Right cardiac atrium (tissue), 5 donors: ENCODE results near the gene NFYB. TPM values are rescaled to one million over a fixed set of nuclear protein-coding genes. Genes with fewer than 3 reads are reported as not detected.

ENCODE experiments used
- ATAC-seq, 2 donors: fragments of 200-7000 bp; cut with Tn5 transposase; one replicate each; pipeline versions ENCODE4 v1.8.0 to v1.9.1; 2020; ENCODE audit warnings: moderate library complexity in 2 of 2, mild to moderate bottlenecking in 1 of 2
- DNase-seq, 3 donors: peaks; one replicate each; pipeline ENCODE4 v3.0.0-alpha.2; 2020
- H3K27ac ChIP-seq: one replicate; pipeline ENCODE4 v1.5.1; 2013; ENCODE audit warnings: mild to moderate bottlenecking, low read length, control low read depth, moderate library complexity
- H3K27me3 ChIP-seq: one replicate; pipeline ENCODE4 v1.6.1; 2013; ENCODE audit not compliant: control insufficient read depth, insufficient read depth
- H3K4me1 ChIP-seq: one replicate; pipeline ENCODE4 v1.6.1; 2013; ENCODE audit warnings: low read length; ENCODE audit not compliant: control insufficient read depth, insufficient read depth
- H3K4me3 ChIP-seq: one replicate; pipeline ENCODE4 v1.5.1; 2013; ENCODE audit warnings: low read length, control low read depth
- H3K9me3 ChIP-seq: one replicate; pipeline ENCODE4 v1.6.1; 2013; ENCODE audit warnings: low read length; ENCODE audit not compliant: control insufficient read depth
- WGBS: extraction: QIAGEN DNeasy Blood & Tissue Kit; methylation state at CpG from one replicate; pipeline ENCODE4 v1.1.7; 2013; 5-methylcytosine and 5-hydroxymethylcytosine counted together
- intact Hi-C, 4 donors: fragments of 100-400 bp; cut with DNase I; formaldehyde crosslinking; loops; one replicate each; pipeline versions ENCODE4 v1.11.0 to v1.14.0; 2022 to 2023
- polyA plus RNA-seq: library from polyadenylated mRNA; stranded (reverse); fragments of 200-250 nt; gene quantifications from one replicate; pipeline ENCODE4 v1.2.3, GENCODE V29; 2013
- total RNA-seq, 4 donors: library from RNA; stranded (reverse); fragmentation: NEBNext Ultra II Directional; extraction: Animal tissue kit (Norgen Biotek cat#: 25700); gene quantifications; one replicate each; pipeline ENCODE4 v1.2.1, GENCODE V29; 2021
- donor health status: healthy with polysubstance abuse.
- donor health status: DM: no; HTN: yes; CAD: no.
- donor health status: DM: no; HTN: no; CAD: no.
- donor health status: DM: no; HTN: yes; CAD: no; lungs with severe emphysema.
- donor health status: DM: yes; HTN: yes; CAD: no.

NFYB gene
- total and polyA plus RNA-seq, 5 donors: 36.6 to 57.9 (median 42.6) TPM

DNA sequence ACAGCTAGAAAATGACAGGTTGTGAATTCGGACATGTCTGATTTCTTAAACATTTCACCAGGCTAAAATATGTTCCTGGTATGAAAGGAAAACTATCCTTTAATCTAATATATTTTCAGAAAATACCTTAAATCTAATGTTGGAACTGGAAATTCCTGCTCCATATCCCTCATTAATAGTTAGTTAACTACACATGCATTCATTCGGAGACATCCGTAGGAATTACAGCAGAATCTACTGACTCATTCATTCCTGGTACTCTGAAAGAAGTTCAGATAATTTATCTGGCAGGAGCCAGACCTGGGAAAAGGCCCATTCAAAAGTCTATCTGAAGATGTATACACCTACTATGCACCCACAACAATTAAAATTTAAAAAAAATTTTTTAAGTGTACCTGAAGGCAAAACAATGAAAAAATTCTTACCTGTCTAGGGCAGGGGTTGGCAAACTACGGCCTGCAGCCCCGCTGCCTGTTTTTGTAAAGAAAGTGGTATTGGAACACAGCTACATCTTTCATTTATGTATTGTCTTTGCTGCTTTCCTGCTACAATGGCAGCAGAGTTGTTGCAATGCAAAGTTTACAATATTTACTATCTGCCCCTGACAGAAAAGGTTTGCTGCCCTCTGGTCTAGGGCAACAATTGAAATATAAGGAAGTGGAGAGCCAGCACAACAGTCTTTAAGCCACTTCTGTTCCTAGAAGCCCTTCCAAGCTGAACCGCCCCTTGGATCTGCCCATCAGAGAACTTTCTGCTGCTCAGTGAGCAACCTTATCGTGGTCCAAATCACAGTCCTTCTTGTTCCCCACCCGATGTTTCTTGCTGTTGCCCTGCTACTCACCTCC lies 17.9 kb upstream of the NFYB start:
- no peak for DNase-seq
- intact Hi-C loops: no loop called here
- no peaks in the 10 kb centered on the region for H3K27me3 ChIP-seq
- H3K9me3 ChIP-seq: no peaks in the 10 kb centered on the region
- H3K4me3 ChIP-seq: no peak overlapping the region
- no peak overlapping the region for H3K27ac ChIP-seq
- no peak for ATAC-seq
- H3K4me1 ChIP-seq: no peaks in the 10 kb centered on the region
- 91% methylated on average over 8 of the region's 8 CpGs for WGBS

DNA sequence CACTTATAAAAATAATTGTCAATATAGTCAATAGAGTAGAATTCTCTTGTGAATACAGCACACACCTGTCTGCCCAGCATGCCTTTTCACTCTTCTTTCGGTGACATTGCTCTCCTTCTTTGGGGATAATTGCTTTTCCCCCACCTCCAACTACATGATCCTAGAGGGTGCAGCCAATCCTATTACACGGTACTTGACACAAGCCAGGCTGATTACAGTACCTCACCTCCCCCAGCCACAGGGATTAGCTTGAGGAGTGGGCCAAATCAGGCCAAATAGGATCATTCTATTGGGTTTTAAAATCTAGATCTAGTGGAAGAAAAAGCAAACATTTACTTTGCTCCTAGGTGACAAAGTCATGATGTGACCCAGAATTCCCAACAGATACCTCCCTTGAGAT lies 16.8 kb upstream of the NFYB start:
- Histone ChIP-seq H3K27ac (no peak overlapping the region), H3K9me3 (no peaks in the 10 kb centered on the region), H3K4me1 (no peaks in the 10 kb centered on the region), H3K4me3 (no peak overlapping the region), H3K27me3 (no peaks in the 10 kb centered on the region)
- 79% methylated on average over 2 of the region's 2 CpGs for WGBS
- intact Hi-C loops: no loop called here
- DNase-seq (no peak), ATAC-seq (no peak)

DNA sequence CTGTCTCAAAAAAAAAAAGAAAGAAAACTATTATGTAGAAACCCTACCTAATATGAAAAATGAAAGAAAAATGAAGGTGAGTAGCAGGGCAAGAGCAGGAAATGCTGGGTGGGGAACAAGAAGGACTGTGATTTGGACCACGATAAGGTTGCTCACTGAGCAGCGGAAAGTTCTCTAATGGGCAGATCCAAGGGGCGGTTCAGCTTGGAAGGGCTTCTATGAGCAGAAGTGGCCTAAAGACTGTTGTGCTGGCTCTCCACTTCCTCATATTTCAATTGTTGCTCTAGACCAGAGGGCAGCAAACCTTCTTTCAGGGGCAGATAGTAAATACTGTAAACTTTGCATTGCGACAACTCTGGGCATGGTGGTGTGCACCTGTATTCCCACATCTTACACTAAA lies 16.3 kb upstream of the NFYB start:
- intact Hi-C loops: no loop called here
- Histone ChIP-seq H3K9me3 (no peaks in the 10 kb centered on the region), H3K4me3 (no peak overlapping the region), H3K27ac (no peak overlapping the region), H3K27me3 (no peaks in the 10 kb centered on the region), H3K4me1 (no peaks in the 10 kb centered on the region)
- WGBS: 63% methylated on average over 4 of the region's 4 CpGs
- ATAC-seq (peak in 1 of 2 donors; percentile 31), DNase-seq (no peak)

DNA sequence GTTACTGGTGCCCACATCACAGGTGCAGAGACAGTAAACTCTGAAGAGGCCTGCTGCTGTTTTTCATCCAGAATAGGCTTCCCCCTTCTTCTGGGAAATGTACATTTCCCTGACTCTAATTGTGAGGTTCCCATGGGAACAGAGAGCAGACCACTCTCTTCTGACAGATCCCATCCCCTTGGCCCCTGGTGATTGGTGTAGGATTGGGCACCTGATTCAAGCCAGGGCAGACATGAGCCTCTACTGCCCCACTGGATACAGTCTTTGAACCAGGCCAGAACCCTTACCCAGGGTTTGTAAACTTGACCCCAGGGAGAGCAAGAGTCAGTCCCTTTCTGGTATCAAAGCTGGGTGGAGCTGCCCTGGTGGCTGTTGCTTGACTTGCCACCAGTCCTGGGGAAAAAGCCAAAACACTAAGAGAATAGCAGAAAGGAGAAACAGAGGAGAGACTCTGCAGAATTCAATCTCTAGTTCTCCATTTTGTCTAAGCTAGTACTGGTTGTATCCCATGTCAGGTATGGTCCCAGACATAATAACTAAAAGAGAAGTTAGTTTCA lies 14.8 kb upstream of the NFYB start:
- DNase-seq: no peak

DNA sequence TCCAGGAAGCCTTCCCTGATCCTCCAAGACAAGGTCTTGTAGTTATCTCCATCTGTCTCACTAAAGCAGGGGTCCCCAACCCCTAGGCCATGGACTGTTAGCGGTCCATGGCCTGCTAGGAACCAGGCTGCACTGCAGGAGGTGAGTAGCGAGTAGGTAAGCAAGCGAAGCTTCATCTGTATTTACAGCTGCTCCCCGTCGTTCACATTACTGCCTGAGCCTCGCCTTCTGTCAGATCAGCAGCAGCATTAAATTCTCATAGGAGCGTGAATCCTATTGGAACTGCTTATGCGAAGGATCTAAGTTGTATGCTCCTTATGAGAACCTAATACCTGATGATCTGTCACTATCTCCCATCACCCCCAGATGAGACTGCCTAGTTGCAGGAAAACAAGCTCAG lies 12.4 kb upstream of the NFYB start:
- intact Hi-C loops: no loop called here
- ATAC-seq (no peak), DNase-seq (no peak)
- no peaks in the 10 kb centered on the region for H3K4me1 ChIP-seq
- H3K27ac ChIP-seq: no peak overlapping the region
- H3K9me3 ChIP-seq: no peaks in the 10 kb centered on the region
- H3K27me3 ChIP-seq: no peaks in the 10 kb centered on the region
- 88% methylated on average over 8 of the region's 8 CpGs for WGBS
- no peak overlapping the region for H3K4me3 ChIP-seq

More for the DNA sequence above, 14.8 kb upstream of the NFYB start:
- no peak overlapping the region for H3K27ac ChIP-seq
- H3K4me1 ChIP-seq: no peaks in the 10 kb centered on the region
- no peak for ATAC-seq
- H3K4me3 ChIP-seq: no peak overlapping the region
- H3K9me3 ChIP-seq: no peaks in the 10 kb centered on the region
- intact Hi-C loops: no loop called here
- no peaks in the 10 kb centered on the region for H3K27me3 ChIP-seq

DNA sequence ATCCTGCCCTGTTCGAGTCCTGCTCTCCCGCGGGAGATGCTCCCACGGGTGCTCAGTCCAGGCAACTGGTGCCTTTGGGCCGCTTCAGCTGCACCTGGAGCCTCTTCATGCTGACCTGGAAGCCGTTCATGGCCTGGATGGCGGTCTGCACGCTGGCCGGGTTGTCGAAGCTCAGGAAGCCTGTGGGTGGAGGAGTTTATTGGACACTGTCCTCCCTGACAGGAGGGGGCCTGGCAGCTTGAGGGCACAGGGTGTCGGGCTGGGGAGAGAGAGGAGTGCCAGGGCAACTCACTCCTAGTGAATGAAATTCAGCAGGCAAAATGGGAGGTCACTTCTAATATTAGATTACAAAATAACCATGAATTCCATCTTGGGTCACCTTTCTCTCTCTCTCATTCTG lies 9.3 kb upstream of the NFYB start:
- Histone ChIP-seq H3K9me3 (no peaks in the 10 kb centered on the region), H3K4me3 (no peak overlapping the region), H3K27me3 (no peaks in the 10 kb centered on the region), H3K4me1 (no peaks in the 10 kb centered on the region), H3K27ac (no peak overlapping the region)
- DNase-seq: peak in 1 of 3 donors; percentile 49
- 71% methylated on average over 11 of the region's 11 CpGs for WGBS
- intact Hi-C loops: no loop called here
- peak; percentile 45 to 56 for ATAC-seq

DNA sequence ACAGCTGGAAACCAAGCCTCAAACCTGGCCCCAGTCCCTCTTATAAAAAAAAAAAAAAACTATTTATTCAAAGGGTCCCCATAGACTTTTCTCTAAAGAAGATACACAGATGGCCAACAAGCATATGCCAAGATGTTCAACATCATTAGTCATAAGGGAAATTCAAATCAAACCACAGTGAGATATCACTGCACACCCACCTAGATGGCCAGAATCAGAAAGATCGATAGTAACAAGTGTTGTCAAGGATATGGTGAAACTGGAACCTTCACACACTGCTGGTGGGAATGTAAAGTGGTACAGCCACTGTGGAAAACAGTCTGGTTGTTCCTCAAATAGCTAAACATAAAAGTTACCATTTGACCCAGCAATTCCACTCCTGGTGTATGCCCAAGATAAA lies 5.9 kb upstream of the NFYB start:
- intact Hi-C loops: no loop called here
- ATAC-seq: no peak
- H3K4me1 ChIP-seq: no peaks in the 10 kb centered on the region
- DNase-seq: no peak
- no peaks in the 10 kb centered on the region for H3K27me3 ChIP-seq
- no peaks in the 10 kb centered on the region for H3K9me3 ChIP-seq
- 91% methylated on average over 1 of the region's 1 CpG for WGBS
- no peak overlapping the region for H3K27ac ChIP-seq
- no peak overlapping the region for H3K4me3 ChIP-seq

DNA sequence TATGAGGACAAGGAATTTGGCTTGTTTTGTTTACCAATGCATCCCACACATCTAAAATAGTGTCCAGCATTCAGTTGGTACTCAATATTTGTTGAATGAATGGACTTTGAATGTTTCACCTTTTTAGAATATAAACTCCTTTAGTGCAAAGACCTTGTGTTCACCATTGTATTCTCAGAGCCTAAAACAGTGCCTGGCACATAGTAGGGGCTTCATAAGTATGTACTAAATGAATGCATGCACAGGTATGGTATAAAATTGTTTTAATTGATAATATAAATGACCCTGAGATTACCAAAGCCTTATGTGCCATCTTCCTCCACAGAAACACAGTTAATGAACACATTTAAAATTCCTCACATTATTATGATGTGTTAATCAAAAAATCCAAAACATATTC lies 5.0 kb upstream of the NFYB start:
- Histone ChIP-seq H3K4me3 (no peak overlapping the region), H3K4me1 (no peaks in the 10 kb centered on the region), H3K27me3 (no peaks in the 10 kb centered on the region), H3K9me3 (no peaks in the 10 kb centered on the region), H3K27ac (no peak overlapping the region)
- DNase-seq (no peak), ATAC-seq (no peak)
- intact Hi-C loops: no loop called here

DNA sequence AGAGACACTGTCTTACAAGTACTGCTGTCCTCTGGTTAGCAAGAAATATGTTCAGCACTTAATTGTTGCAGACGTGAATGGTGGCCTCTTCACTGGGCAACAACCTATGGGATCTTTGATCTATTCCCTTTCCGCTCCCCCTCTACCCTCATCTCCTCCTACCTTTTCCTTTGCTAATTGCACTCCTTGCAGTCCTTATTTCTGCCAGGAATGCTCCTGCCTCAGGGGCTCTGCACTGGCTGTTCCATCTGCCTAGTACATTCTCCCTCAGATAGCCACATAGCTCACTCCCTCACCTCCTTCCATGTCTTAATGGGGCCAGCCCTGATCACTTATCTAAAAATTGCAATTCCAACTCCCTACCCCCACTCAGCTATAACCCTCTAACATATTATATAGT lies 4.5 kb upstream of the NFYB start:
- Histone ChIP-seq H3K27me3 (no peaks in the 10 kb centered on the region), H3K9me3 (no peaks in the 10 kb centered on the region), H3K4me3 (no peak overlapping the region), H3K27ac (no peak overlapping the region), H3K4me1 (no peaks in the 10 kb centered on the region)
- no peak for ATAC-seq
- DNase-seq: no peak
- 86% methylated on average over 2 of the region's 2 CpGs for WGBS
- intact Hi-C loops: no loop called here

DNA sequence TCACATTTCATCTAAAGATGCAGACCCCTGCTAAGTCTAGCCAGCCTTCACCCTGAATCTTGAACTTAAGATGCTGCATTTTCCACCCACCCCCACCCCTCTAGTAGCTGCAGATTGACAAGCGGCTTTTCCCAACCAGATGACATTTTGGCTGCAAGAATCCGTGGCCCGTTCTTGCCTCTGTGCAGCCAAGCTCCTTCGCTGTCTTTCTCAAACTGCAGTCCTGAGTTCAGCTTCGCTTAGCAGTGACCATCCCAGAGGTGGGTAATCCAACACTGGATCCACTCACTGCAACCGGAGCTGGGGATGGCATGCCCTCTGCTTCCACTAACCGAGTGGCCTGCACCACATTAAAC lies 765 bp upstream of the NFYB start:
- no peaks in the 10 kb centered on the region for H3K9me3 ChIP-seq
- peak overlapping the region; percentile 96 for H3K27ac ChIP-seq
- peak overlapping the region; percentile 56 for H3K4me3 ChIP-seq
- intact Hi-C loops: no loop called here
- ATAC-seq (peak; percentile 17 to 28), DNase-seq (peak in 2 of 3 donors; percentile 22 to 62)
- H3K4me1 ChIP-seq: peaks cover 5% of the 10 kb centered on the region
- 56% methylated on average over 7 of the region's 7 CpGs for WGBS
- H3K27me3 ChIP-seq: no peaks in the 10 kb centered on the region

DNA sequence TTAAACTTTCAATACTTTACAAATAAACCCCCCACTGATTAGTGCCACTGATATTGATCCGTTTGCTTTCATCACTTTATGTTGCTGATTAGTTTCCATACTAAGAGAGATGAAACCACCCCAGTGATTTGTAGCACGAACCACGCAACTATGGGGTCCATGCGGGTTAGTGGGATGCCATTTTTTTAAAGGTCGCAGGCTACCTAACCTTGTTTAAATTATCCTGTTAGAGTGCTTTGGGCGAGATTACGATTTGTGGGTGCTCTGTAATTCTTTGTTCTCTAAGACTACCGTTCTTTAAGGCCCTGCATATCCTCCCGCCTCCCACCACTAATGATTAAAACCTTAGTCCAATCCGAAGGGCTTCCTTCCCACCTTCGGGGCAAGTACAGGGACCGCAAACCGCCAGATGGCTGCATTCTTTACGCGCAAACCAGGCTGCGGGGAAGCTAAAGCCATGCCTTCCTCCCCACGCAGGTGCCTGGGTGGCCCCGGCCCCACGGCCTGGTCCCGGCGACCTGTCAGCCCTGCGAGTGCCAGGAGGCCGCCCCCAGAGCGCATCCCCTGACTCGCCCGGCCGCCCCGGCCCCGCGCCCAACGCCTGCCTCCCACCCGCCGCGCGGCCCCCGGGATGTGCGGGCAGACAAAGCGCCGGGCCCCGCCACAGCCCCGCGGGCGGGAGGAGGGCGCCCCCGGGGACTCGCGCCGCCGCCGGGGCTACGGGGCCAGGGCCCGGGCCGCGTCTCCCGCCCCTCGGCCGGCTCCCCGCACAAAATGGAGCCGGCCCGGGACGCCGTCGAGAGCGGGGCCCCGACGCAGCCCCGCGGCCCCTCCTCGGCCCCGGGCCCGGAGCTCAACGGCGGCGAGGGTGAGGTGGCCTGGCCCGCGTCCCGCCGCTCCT lies 759 bp downstream of the NFYB start:
- H3K4me3 ChIP-seq: peak overlapping the region; percentile 98
- DNase-seq: peak; percentile 36 to 79 (median 78)
- under 1% methylated on average over 77 of the region's 78 CpGs for WGBS
- ATAC-seq: peak; percentile 9 to 12
- H3K4me1 ChIP-seq: peaks cover 9% of the 10 kb centered on the region
- intact Hi-C loops: no loop called here
- H3K9me3 ChIP-seq: no peaks in the 10 kb centered on the region
- H3K27ac ChIP-seq: peak overlapping the region; percentile 99
- H3K27me3 ChIP-seq: no peaks in the 10 kb centered on the region
